Type B pancreatic cell (in vitro differentiated cells): ENCODE measurements around the gene MDC1. TPM values are rescaled to one million over a fixed set of nuclear protein-coding genes. Genes with fewer than 3 reads are reported as not detected.
"Not testable (repeated sequence)": the region's sequence is repeated elsewhere in the genome, so short reads cannot be mapped to it uniquely, and the experiment has no call there.

Source experiments
- DNase-seq: peaks from one replicate; pipeline ENCODE4 v3.0.0; 2021; ENCODE audit warnings: mixed read lengths; ENCODE audit not compliant: unreplicated experiment; ENCODE audit errors: extremely low spot score
- H3K27ac Mint-ChIP-seq: 2 replicates; pipeline ENCODE4 v1.8.0; 2021; ENCODE audit warnings: mild to moderate bottlenecking, mixed read lengths
- H3K27me3 Mint-ChIP-seq: 2 replicates; pipeline ENCODE4 v1.8.0; 2021; ENCODE audit warnings: mixed read lengths
- H3K36me3 Mint-ChIP-seq: 2 replicates; pipeline ENCODE4 v1.8.0; 2021; ENCODE audit warnings: mixed read lengths
- H3K4me1 Mint-ChIP-seq: one replicate; pipeline ENCODE4 v1.8.0; 2021; ENCODE audit warnings: mixed read lengths; ENCODE audit not compliant: unreplicated experiment
- H3K4me3 Mint-ChIP-seq: 2 replicates; pipeline ENCODE4 v1.8.0; 2021; ENCODE audit warnings: mild to moderate bottlenecking, mixed read lengths
- H3K9me3 Mint-ChIP-seq: 2 replicates; pipeline ENCODE4 v1.8.0; 2021; ENCODE audit warnings: mixed read lengths
- total RNA-seq: library from RNA; stranded (reverse); gene quantifications from 2 replicates; pipeline ENCODE4 v1.2.1, GENCODE V29; 2021; ENCODE audit warnings: low replicate concordance
- TF ChIP-seq, protein P1 (sequence below): fragments of 200-600 bp; sonication (generic); conservative IDR thresholded peaks from 2 replicates; pipeline ENCODE4 v1.5.0; 2021; ENCODE audit warnings: antibody characterized with exemption, mild to moderate bottlenecking

The MDC1 gene
- total RNA-seq, 1 donor from 2014 or later: 71.3 TPM

DNA sequence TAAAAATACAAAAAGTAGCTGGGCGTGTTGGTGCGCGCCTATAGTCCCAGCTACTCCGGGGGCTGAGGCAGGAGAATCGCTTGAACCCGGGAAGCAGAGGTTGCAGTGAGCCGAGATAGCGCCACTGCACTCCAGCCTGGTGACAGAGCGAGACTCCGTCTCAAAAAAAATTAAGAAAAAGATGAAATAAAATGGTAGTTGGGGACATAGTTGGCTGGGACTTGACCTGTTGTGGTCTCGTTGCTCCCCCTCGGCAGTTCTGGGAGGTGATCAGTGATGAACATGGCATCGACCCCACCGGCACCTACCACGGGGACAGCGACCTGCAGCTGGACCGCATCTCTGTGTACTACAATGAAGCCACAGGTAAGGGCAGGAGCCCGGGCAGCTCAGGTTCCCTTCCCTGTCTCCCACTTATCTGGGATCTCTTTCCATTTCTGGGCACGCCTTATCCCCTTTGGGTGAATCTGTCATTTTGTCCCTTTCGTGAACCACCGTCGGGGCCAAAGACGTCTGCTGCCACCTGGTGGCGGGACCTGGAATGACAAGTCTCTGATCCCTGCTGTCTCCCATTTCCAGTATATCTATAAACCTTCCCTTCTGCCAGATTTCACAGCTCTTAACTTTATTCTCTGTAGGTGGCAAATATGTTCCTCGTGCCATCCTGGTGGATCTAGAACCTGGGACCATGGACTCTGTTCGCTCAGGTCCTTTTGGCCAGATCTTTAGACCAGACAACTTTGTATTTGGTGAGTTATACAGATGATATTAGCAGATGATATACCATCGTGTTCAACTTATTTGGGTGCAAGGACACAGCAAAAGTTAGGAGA is 5.4 kb upstream of the MDC1 start:
- H3K36me3 Mint-ChIP-seq: peaks cover 45% of the 10 kb centered on the region

DNA sequence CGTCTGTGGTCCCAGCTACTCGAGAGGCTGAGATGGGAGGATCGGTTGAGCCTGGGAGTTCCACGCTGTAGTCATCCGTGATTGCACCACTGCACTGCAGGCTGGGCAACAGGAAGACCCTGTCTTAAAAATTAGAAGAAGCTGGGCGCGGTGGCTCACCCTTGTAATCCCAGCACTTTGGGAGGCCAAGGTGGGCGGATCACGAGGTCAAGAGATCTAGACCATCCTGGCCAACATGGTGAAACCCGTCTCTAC is 4.9 kb upstream of the MDC1 start:
- Mint-ChIP-seq H3K4me1 (peaks cover 25% of the 10 kb centered on the region), H3K4me3 (peak overlapping the region; percentile 92), H3K27me3 (peaks cover 11% of the 10 kb centered on the region), H3K36me3 (peaks cover 44% of the 10 kb centered on the region), H3K27ac (peak overlapping the region; percentile 97)
- not testable (repeated sequence) for DNase-seq, H3K9me3 Mint-ChIP-seq

More for the DNA sequence above, 5.4 kb upstream of the MDC1 start:
- Mint-ChIP-seq H3K4me1 (peaks cover 21% of the 10 kb centered on the region), H3K27me3 (peaks cover 11% of the 10 kb centered on the region), H3K27ac (peak overlapping the region; percentile 97), H3K9me3 (peaks cover 3% of the 10 kb centered on the region), H3K4me3 (peak overlapping the region; percentile 92)
- DNase-seq: peak; percentile 88
- TF ChIP-seq, protein P1, sequence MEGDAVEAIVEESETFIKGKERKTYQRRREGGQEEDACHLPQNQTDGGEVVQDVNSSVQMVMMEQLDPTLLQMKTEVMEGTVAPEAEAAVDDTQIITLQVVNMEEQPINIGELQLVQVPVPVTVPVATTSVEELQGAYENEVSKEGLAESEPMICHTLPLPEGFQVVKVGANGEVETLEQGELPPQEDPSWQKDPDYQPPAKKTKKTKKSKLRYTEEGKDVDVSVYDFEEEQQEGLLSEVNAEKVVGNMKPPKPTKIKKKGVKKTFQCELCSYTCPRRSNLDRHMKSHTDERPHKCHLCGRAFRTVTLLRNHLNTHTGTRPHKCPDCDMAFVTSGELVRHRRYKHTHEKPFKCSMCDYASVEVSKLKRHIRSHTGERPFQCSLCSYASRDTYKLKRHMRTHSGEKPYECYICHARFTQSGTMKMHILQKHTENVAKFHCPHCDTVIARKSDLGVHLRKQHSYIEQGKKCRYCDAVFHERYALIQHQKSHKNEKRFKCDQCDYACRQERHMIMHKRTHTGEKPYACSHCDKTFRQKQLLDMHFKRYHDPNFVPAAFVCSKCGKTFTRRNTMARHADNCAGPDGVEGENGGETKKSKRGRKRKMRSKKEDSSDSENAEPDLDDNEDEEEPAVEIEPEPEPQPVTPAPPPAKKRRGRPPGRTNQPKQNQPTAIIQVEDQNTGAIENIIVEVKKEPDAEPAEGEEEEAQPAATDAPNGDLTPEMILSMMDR: peak; percentile 99

DNA sequence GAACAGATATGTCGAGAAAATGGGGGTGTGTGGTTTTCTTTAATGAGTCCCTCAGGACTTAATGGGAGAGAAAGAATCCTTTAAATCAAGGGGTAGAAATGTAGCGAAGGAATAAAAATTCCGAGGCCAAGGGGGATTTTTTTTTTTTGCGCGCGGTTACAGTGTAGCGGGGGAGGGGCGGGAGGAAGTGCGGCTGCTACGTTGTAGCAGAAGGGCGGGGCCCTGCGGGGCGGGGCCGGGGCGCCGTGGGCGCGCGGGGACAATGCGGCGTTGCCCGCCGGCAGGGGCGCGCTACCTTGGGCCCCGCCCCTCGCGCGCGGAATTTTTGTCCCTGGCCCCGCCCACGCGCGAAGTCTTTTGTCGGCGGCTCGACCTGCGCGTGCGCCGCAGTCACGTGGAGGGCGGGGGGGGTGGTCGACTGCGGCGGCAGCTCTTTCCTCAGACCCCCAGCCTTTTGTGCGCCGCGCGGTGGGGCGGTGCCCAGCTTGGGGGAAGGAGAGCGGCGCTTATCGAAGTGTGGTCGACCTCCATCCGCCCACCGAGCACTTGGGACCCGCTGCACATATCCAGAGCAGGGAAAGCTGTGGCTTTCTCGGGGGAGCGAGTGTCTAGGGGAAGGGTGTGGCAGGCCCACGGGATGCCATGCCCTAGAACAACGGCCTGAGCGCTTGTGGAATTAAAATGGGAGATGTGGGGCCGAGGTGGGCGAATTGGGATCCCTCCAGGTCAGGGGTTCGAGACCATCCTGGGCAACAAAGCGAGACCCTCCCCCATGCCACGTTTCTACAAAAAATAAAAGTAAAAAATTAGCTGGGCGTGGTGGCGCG is 4.3 kb upstream of the MDC1 start:
- peak overlapping the region; percentile 97 for H3K27ac Mint-ChIP-seq
- peaks cover 28% of the 10 kb centered on the region for H3K4me1 Mint-ChIP-seq
- H3K36me3 Mint-ChIP-seq: peaks cover 45% of the 10 kb centered on the region
- TF ChIP-seq, protein P1: peak; percentile 67
- H3K4me3 Mint-ChIP-seq: peak overlapping the region; percentile 92
- peaks cover 4% of the 10 kb centered on the region for H3K9me3 Mint-ChIP-seq
- peaks cover 11% of the 10 kb centered on the region for H3K27me3 Mint-ChIP-seq
- peak; percentile 97 for DNase-seq

DNA sequence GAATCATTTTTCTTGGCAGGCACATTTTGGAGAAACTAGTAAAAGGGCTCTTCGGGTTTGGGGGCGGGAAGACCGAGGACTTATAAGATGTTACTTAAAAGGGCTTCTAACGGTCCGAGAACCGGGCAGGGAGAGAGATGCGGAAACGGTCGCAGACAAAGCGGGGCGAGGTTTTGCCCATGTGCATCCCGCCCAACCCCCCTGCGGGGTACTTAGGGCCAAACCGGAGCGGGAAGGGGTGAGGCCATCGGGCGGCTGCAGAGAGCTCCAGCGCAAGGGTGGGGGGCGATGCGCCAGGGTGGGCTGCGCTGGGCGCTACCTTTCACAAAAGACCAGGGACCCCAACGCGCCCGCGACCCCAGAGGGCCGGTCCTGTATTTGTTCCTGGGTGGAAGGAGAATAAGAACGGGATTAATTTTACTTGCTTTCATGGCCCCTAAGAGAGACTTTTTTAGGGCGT is 3.7 kb upstream of the MDC1 start:
- H3K4me3 Mint-ChIP-seq: peak overlapping the region; percentile 92
- DNase-seq: peak; percentile 79
- H3K9me3 Mint-ChIP-seq: peaks cover 4% of the 10 kb centered on the region
- H3K36me3 Mint-ChIP-seq: peaks cover 46% of the 10 kb centered on the region
- TF ChIP-seq, protein P1: no peak
- peaks cover 32% of the 10 kb centered on the region for H3K4me1 Mint-ChIP-seq
- peak overlapping the region; percentile 97 for H3K27ac Mint-ChIP-seq
- peaks cover 11% of the 10 kb centered on the region for H3K27me3 Mint-ChIP-seq

DNA sequence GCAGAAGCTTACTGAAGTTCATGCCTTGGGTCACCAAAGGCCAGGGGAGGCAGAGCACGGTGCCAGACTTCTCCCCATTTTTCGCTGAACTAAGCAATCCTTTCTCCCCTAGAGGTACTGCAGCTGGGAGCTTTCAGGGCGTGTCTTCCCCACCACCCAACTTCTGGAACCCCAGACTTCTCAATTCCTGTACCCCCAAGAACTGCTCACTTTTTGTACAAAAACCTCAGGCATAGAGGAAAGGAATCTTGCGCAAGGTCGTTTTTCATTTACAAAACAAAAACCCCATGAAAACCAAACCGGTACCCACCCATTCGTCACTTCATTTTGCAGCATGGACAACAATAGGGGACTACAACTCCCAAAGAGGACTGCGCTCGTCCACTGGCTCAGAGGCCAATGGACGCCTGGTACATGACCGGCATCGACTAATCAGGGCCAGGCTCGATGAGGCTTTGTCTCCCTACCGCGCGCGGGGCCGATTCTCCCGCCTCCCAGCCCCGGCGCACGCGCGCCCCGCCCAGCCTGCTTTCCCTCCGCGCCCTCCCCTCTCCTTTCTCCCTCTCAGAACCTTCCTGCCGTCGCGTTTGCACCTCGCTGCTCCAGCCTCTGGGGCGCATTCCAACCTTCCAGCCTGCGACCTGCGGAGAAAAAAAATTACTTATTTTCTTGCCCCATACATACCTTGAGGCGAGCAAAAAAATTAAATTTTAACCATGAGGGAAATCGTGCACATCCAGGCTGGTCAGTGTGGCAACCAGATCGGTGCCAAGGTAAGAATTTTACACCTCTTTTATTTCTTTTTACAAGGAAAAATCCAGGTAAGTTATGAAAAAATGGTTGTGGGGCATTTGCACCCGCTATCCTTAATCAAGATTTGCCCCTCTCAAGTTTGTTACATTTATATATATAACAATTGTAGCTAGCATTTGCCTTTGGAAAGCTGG is 3.0 kb upstream of the MDC1 start, which contains the start of gene TUBB:
TUBB (plus strand) TSS at position 562 of the 947 bp plus-strand sequence; CDS start at position 717, 155 bp downstream.
- Mint-ChIP-seq H3K9me3 (peaks cover 4% of the 10 kb centered on the region), H3K27me3 (peaks cover 11% of the 10 kb centered on the region), H3K27ac (peak within 1 kb of the TSS; percentile 97), H3K4me1 (peaks cover 35% of the 10 kb centered on the region), H3K4me3 (peak within 1 kb of the TSS; percentile 92), H3K36me3 (peaks cover 43% of the 10 kb centered on the region)
- DNase-seq: peak; percentile 97
- TF ChIP-seq, protein P1: peak; percentile 46
